NK-92 treated with Interleukin-12 subunit alpha and Interleukin-12 subunit beta, amount 100 ng/mL, for 24 hours (cell line): ENCODE results near the gene C1QL2.

Source experiments
- DNase-seq: peaks from one replicate; lab custom pipeline; 2025; lab: John Stamatoyannopoulos, UW

C1QL2 gene

DNA sequence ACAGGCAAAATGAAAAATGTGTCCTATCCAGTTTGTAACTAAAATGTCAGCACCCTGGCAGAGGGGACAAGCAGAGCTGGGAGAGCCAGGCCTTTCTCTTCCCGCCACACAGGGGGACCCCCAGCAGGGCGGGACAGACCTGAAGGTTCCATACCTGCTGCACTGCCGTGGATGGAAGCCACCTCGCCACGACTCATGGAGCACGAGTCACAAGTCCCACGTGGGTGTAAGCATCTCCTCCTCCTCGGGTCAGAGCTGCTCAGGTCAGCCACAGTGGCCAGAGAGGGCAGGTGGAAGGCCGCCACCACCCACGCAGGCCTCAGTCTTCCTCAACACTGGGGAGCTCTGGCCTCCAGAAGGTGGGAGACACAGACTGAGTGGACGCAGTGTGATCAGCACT lies 21.0 kb downstream of the C1QL2 start:
- no peak for DNase-seq

DNA sequence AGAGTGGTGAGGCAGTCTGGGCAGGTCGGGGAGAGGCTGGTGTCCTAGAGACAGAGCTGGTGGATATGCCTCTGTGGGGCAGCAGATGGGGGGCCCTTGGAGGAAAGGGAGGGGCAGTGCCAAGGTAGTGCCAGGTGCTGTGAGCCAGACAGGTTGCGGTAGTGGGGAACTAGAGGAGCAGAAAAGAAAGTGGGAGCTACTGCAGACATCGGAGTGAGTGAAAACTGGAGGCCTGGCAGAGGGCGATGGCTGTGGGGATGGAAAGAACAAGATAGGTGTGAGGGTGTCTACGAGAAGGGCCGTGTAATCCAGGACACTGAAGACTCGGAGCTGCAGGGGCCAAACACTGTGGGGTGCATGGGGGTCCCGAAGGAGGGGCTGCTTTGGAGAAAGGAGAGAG lies 21.7 kb downstream of the C1QL2 start:
- no peak for DNase-seq

DNA sequence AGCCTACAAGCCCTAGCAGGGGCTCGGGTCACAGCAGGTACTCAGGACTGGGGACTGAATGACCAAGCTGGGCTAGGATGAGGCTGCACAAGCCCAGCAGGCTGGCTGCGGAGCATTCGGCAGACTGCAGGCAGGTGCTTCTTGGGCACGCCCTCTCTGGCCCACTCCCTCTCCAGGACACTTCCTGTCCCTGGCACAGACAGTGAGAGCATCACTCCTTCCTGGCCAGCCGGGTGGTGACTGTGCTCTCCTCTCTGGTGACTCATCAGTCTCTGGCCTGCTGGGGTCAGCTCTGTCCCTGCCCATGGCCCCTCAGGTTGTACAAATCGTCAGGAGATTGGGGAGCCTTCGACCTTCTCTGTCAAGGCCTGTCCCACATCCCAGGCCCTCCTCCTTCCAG lies 22.5 kb downstream of the C1QL2 start:
- no peak for DNase-seq

DNA sequence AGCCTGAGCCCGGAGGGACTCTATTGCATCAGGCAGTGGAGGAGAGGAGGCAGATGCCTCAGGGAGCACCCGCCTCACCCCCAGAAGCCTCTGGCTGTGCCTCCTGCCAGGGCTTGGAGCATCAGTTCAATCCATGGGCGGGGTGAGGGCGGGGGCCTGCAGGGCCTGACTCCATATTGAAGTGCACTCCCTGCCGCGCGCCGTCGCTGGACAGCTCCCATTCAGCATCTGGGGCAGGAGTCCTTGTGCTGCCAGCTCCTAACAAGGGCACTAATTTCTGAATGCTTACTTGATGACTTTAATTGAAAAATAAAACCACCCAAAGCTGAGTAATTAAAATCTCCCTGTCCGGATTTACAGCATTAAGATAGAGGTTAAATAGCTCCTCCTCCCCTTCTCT lies 23.8 kb downstream of the C1QL2 start:
- no peak for DNase-seq

DNA sequence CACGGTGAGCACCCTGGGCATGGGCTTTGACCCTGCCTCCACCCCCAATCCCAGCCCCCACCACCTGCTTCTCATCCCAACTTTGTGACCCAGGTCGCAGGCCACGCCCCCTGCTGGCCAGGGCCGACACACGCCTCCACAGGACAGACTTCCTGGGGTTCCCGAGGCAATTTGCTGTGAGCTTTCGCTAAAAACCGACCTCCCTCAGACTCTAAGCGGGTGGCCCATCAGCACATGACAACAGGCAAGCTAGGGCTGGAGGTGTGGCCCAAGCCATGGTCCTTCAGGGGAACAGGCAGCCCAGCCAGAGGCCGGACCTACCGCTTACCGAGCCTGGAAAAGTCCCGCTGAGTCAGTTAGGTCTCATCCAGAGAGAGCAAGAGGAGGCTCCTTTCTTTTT lies 31.9 kb downstream of the C1QL2 start:
- no peak for DNase-seq

DNA sequence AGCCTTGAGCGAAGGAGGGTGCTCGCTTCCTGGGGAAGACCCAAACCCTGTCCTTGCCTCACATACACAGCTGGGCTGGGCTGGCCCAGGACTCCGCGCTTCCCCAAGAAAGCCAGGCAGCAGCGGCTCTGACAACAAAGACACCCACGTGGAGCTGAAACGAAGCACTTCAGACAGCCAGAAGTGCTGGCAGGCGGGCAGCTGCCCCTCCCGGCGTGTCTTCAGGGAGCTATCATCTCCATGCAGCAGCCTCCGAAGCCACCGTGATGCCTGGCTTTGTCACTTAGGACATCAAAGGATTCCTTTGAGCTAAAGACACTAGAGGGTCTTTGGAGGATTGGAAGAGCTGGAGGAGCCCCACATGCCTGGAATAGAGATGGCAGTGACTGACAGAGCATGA lies 35.2 kb downstream of the C1QL2 start:
- no peak for DNase-seq

DNA sequence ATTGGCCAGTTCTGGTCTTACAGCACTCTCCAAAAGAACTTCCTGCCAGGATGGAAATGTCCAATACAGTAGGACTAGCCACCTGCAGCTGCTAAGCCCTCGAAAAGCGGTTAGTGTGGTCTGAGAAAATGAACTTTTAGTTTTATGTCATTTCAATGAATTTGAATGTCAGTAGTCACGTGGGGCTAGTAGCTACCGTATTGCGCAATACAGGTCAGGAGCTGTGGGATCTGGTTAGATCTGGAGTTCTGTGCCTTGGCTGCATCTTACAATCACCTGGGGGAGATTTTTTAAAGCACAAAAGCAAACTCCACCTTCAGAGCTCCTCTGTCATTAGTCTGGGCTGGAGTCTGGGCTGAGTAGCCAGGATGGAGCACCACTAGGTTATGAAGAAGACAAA lies 35.9 kb downstream of the C1QL2 start:
- no peak for DNase-seq

DNA sequence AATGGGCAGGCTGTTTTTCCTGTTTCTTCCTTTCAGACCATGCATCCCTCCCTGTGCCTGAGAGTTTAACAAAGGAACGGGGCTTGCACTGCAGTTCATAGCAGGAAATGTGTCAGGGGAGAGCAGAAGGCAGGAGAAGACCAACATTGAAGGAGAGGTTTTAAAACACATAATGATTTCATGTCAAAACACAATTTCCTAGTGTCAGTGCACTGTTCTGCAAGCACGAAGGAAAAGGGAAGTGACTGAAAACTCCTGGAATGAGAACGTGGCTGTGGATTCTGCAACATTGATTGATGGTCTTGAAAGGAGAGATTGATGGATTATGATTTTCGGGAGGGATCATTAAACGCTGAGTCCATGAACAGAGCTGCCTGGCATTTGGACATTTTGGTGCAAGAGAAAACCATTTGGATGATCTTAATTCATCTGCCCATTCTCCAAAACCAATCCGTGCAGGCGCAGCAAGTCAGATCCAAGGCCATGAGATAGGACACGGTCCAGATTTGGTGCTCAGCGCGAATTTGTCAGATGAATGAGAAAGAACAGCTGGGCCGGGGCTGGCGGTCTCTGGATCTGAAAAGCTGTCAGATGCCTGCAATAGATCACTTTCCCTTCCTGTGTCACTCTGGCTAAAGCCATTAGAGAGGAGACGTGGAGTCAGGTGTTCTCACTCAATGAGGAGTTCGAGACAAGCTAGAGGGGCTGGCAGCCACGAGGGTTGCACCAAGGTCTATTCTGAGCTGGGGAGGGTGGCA lies 38.4 kb downstream of the C1QL2 start:
- no peak for DNase-seq

DNA sequence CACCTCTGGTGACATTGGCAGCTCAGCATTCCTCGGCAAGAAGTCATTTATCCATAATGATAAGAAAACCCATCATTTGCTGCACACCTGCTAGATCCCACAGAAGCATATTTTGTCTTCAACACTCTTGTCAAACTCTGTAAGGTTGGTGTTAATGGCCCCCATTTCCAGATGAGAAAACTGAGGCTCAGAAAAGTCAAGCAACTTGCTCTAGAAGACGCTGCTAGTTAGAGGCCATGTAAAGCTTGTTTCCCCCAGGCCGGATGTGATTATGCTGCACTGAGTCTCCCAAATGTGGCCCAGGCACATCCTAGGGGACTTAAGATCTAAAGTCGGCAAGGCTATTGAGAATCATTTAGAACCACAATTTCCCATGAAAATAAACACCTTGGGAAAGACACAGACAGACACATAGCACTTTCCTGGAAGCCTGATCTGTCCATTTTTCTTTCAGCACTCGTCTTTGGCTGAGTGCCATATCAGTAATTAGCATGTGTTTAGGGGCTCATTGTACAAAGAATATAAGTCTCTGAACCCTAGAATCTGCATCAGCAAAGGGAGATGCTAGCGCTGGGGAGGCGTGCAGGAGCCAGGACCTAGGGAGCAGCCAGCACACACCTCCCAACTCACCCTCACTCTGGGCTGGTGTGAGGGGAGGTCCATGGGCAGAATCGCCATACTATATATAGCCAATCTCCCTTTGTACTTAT lies 39.3 kb downstream of the C1QL2 start:
- DNase-seq = no peak

DNA sequence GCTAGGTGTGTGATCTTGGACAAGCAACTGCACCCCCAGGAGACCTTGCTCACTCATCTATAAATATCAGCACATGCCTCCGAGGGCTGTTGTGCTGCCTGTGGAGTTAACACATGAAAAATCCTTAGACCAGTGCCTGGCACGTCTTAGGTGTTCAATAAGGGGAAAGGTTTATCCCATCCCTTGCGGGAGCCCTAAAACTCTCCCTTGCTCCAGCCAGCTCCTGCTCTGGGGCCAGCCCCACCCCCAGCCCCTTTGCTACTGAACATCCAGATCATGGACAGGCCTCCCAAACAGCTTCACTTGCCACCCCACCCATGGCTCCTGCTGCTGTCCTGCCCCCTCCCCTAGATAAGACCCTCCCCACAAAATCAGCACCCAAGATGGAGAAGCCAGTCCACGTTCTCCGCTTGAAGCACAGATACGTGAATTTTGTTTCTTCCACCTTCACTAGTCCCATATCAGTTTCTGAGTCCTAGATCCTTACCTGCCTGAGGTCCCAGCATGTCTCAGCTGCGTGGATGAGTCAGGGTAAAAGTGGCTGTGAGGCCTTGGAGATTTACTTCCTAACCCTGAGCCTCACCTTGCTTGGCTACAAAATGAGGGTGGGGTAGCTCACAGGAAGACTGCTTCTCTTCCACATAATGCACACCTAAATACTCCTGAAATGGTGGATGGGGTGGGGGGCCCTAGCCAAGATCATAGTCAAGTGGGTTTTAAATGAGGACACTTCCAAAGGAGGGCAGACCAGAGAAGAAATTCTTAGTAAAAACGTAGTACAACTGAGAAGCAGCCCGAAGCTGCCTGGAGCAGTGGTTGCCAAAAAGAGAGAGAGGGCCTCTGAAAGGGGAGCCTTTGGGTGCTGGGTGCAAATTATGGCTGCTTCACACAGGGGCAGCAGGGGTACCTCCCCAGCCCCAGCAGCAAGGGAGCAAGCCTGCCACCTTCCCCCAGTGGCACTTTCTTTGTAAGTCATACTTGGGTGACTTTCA lies 40.4 kb downstream of the C1QL2 start:
- DNase-seq = no peak

DNA sequence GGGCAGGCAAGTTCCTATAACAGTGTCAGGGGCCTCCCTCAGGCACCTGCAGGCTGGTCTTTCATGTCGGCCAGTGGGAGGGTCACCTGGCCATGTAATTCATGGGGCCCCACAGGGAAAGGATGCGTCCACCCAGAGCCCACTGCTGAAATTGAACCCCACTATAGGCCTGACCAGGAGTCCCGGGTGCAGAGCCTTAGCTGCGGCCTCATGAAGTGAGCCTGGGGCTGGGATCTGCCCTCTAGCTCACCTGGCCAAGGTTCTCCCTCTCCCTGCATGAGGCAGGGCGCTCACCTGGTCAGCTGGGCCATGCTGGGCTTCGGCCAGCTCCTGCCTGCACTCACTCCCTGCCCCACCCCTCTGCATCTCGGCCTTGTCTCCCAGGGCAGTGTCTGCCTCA lies 41.1 kb downstream of the C1QL2 start:
- no peak for DNase-seq

DNA sequence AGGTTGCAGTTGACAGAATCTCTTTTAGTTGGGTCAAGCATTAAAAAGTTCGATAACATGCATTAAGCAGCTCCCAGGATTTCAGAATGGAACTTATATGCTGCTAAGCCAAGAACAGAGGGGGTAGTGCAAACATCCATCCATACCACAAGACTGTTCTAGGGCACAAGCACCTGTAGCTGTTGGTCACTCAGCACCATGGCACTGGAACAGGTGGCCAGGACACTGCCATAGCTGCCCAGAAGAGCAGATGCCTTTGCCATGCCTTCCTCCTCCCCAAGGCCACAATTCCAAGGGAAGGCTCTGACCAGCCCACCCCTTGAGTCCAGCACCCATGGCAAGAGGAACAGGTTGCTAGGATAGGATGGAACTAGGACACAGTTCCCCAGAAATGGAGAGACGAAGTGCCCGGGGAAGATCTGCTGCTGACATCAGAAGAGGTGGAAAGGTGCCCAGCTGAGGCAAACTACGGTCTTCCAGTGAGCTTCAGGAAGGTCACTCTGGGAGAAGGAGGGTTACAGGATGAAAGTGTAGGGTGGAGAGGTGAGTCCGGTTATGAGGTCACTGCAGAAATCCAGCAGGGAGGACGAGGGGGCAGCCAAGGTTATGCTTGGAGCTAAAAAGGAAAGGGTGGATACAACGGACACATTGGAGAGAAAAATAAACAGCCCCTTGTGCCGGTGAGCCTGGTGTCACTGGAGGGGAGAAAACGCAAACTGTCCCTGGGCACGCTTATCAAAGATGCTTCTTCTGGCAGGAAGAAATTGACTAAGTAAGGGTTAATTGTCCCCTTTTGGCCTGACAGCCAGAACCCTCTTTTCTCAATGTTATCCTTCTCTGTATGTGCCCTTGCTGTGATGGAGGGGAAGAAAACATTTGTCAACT lies 41.9 kb downstream of the C1QL2 start:
- no peak for DNase-seq

DNA sequence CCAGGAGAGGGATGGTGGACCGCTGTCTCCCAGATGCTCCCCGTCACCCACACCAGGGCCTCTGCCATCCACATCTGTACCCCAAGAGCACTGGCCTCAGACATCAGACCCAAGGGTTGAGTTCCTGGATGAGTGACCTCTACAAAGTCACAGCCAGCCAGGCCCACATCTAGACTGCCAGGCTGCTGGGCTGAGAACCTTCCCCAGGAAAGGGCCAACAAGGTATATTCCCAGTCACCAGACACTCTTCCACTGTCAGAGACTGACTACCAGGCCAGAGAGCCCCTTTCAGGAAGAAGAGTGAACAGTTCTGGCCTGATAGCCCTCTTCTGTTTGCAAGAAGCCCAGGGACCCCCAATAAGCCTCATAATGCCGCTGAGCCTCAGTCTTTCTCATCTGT lies 44.3 kb downstream of the C1QL2 start:
- no peak for DNase-seq

DNA sequence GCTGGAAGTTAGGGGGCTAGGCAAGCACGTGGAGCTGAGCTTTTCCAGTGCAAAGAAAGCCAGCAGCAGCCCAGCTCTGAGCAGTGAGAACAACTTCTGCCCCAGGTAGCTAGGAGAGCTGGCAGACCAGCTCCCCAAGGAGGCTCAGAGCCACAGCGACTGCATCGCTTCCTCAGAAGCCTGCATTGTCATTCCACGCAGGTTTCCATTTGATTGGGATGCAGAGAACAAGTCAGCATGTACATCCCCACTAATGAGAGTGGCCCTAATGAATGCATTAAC lies 45.1 kb downstream of the C1QL2 start:
- no peak for DNase-seq

DNA sequence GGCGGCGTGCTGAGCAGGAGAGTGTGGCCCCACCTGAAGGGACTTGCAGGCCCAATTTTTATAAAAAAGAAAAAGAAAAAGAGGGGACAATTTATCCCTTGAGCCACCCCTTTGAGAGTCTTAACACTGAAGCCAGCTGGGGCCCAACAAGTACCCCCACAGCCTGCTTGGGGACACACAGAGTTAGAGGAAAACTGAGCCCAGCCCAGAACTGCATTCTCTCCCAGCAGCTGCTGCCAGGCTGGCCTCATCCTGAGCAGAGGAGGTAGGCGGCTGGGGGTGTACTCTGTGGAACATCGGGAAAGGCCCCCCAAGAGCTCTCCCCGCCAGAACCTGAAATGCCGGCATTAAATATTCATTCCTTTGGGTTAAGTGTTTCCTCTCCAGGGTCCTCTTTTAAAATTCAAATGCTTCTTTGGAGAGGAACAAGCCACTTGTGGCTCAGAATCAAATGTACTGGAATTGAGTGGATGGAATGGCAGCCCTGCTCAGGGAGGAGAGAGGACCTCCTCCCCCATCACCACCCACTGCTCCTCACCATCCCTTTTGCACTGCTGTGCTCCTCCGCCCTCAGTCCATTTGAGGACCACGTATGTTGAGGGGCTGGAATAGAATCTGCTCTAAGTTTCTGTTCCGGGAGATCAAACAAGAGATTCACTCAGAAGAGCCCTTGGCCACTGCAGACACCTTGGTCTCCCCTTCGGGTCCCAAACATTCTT lies 45.6 kb downstream of the C1QL2 start:
- no peak for DNase-seq

DNA sequence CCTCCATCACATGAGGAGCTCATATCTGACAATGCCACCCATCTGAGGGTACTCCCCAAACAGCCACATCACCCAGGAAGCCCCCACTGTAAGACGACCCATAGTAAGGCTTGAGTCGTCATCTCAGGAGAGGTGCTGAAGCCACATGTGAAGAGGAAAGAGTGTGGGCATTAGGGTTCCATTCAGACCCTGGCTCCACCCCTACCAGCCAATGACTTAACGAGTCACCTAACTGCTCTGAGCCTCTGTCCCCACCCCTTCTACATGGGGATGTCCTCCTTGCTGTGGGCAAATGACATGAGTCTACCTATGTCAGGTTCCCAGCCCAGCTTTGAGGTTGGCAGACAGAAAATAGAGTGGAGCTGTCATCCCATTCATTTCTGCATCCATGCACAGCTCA lies 46.3 kb downstream of the C1QL2 start:
- no peak for DNase-seq

DNA sequence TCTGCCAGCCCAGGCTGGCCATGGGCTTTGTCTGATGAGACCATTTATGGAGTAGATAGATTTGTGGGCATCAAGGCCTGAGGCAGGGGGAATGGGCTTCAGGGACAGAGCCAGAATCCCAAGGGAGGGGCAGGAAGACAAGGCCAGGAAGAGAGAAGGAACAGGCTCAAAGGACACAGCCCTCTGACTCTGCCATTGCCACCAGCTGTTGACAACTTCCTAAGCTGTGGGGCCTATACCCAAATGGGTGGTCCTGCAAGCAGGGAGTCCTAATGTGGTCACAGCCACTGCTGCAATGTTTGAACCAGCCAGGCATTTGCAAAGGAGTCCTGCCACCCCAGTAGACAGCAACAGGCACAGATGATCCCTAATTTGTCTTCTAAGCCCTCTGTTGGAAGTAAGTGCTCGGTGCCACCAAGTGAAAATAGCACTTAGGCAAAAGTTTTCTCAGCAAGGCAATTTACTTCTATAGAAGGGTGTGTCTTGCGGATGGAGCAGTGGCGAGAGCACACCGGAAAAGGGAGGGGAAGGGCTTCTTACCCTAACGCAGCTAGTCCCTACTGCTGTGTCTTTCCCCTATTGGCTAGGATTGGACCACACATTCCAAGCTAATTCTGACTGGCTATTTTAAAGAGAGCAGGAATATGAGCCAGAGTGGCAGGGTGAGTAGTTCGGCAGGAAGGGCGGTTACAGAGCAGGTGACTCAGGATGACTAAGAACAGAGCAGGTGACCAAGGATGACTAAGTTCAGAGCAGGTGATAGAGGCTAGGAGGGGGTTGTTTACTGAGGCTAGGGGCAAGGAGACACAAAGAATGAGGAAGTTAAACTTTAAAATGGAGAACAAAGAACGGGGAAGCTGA lies 47.2 kb downstream of the C1QL2 start:
- no peak for DNase-seq

DNA sequence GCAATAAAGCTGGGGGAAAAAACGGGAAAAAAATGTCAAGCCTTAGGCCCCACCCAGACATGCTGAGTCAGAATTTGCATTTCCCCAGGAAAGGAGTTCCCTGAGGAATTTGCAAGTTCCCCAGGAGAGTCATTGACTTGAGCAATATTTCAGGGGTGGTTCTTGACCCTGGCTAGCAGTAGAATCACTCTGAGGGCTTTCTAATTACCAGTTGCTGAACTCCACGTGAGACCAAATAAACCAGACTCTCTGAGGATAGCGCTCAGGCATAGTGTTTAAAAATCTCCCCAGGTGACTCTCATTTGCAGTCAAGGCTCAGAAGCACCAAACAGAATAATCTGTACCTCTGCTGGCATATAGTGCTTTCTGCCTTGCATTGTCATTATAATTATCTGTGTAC lies 48.7 kb downstream of the C1QL2 start:
- no peak for DNase-seq

DNA sequence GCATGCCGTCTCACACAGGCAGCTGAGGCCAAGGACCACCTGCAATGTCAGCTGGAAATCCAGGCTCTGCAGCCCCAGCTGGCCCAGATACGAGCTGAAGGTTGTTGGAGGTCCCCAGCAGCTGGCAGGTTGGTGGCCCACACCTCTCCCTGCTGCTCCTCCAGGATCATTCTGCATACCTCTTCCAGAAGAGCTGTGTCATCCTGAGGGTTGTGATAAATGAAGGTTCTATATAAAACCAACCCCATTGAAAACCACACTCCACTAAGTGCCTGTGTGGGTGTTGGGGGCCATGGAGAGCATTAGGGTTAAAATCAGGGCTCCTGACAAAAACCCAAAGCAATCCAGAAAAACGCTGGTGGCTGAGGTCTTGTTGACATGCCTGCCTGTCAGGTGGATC lies 50.4 kb downstream of the C1QL2 start:
- no peak for DNase-seq

DNA sequence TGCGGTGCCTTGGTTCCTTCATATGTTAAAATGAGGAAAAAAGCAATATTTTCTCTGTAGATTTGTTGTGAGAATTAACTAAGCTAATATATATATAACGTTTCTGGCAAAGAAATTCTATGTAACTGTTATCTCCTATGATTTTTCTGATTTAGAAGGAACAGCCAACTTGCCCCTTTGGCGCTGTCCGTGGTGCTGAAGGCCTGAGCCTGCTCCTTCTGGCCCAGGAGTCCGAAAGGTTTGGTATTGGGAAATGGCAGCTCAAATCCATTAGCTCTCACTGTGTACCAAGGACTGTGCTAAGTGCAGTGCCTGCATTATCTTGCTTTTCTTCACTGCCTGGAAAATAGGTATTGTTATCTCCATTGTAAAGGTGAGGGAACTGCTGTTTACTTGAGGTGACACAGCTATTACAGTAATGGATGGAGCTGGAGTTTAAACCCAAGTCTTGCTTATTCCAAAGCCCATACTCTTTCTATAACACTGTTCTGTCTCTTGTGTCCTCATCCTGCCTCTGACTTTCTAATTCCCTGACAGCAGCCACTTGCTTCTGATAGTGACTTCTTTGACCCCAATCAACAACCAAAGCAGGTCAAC lies 52.2 kb downstream of the C1QL2 start:
- no peak for DNase-seq
